H9 (cell line): Measurements from ENCODE around the gene OR4E1. TPM values are rescaled to one million over a fixed set of nuclear protein-coding genes. Genes with fewer than 3 reads are reported as not detected.

ENCODE experiments used
- DNase-seq: peaks from one replicate; pipeline ENCODE4 v3.0.0-alpha.2; 2017
- H2AFZ ChIP-seq: one replicate; pipeline ENCODE4 v1.6.1; 2013; ENCODE audit warnings: mild to moderate bottlenecking, low read length, control low read depth, moderate library complexity
- H2AK5ac ChIP-seq: 2 replicates; pipeline ENCODE4 v1.6.1; 2013; ENCODE audit warnings: low read length, control low read depth, mixed read lengths; ENCODE audit not compliant: insufficient read length
- H2BK120ac ChIP-seq: one replicate; pipeline ENCODE4 v1.6.1; 2013; ENCODE audit warnings: low read depth, mild to moderate bottlenecking, low read length, control low read depth, inconsistent platforms; ENCODE audit not compliant: poor library complexity, severe bottlenecking
- H2BK12ac ChIP-seq: 2 replicates; pipeline ENCODE4 v1.6.1; 2013; ENCODE audit warnings: low read length, control low read depth, mixed read lengths, low read depth; ENCODE audit not compliant: insufficient read length
- H2BK15ac ChIP-seq: 2 replicates; pipeline ENCODE4 v1.6.1; 2013; ENCODE audit warnings: low read depth, low read length, control low read depth
- H2BK20ac ChIP-seq: one replicate; pipeline ENCODE4 v1.6.1; 2013; ENCODE audit warnings: low read depth, mild to moderate bottlenecking, low read length, control low read depth, inconsistent platforms; ENCODE audit not compliant: poor library complexity, severe bottlenecking
- H2BK5ac ChIP-seq: 2 replicates; pipeline ENCODE4 v1.6.1; 2013; ENCODE audit warnings: low read length, control low read depth, mixed read lengths; ENCODE audit not compliant: insufficient read length
- H3K14ac ChIP-seq: 2 replicates; pipeline ENCODE4 v1.6.1; 2013; ENCODE audit warnings: low read length, control low read depth; ENCODE audit not compliant: insufficient read depth
- H3K18ac ChIP-seq: 2 replicates; pipeline ENCODE4 v1.6.1; 2013; ENCODE audit warnings: low read depth, mild to moderate bottlenecking, mixed read lengths, low read length, control low read depth; ENCODE audit not compliant: insufficient read length
- H3K23ac ChIP-seq: 2 replicates; pipeline ENCODE4 v1.6.1; 2013; ENCODE audit warnings: low read length, control low read depth, mixed read lengths, low read depth; ENCODE audit not compliant: insufficient read length
- H3K23me2 ChIP-seq: 2 replicates; pipeline ENCODE4 v1.6.1; 2013; ENCODE audit warnings: low read depth, mild to moderate bottlenecking, mixed read lengths, low read length, control low read depth; ENCODE audit not compliant: insufficient read length, poor library complexity, severe bottlenecking
- H3K27ac ChIP-seq: 2 replicates; pipeline ENCODE4 v1.5.1; 2013; ENCODE audit warnings: low read length, control low read depth, mixed read lengths, low read depth; ENCODE audit not compliant: insufficient read length
- H3K27me3 ChIP-seq: 2 replicates; pipeline ENCODE4 v1.6.1; 2013; ENCODE audit warnings: low read length, control low read depth, inconsistent platforms; ENCODE audit not compliant: insufficient read depth
- H3K4ac ChIP-seq: 2 replicates; pipeline ENCODE4 v1.6.1; 2013; ENCODE audit warnings: low read depth, mild to moderate bottlenecking, control low read depth, inconsistent platforms, low read length, moderate library complexity
- H3K4me1 ChIP-seq: 2 replicates; pipeline ENCODE4 v1.6.1; 2013; ENCODE audit warnings: low read length, control low read depth, inconsistent platforms; ENCODE audit not compliant: insufficient read depth
- H3K4me2 ChIP-seq: 2 replicates; pipeline ENCODE4 v1.6.1; 2013; ENCODE audit warnings: low read length, control low read depth, mixed read lengths; ENCODE audit not compliant: insufficient read length, insufficient read depth
- H3K56ac ChIP-seq: 2 replicates; pipeline ENCODE4 v1.6.1; 2013; ENCODE audit warnings: low read depth, mild to moderate bottlenecking, mixed read lengths, low read length, control low read depth; ENCODE audit not compliant: insufficient read length
- H3K79me1 ChIP-seq: 2 replicates; pipeline ENCODE4 v1.6.1; 2013; ENCODE audit warnings: low read depth, mild to moderate bottlenecking, moderate library complexity, low read length, control low read depth, inconsistent platforms; ENCODE audit not compliant: insufficient read depth, poor library complexity, severe bottlenecking
- H3K79me2 ChIP-seq: 2 replicates; pipeline ENCODE4 v1.6.1; 2013; ENCODE audit warnings: low read length, control low read depth, inconsistent platforms; ENCODE audit not compliant: insufficient read depth
- H3K9ac ChIP-seq: 2 replicates; pipeline ENCODE4 v1.6.1; 2013; ENCODE audit warnings: low read length, control low read depth, mixed read lengths; ENCODE audit not compliant: insufficient read length; ENCODE audit errors: extremely low read depth
- H3K9me3 ChIP-seq: one replicate; pipeline ENCODE4 v1.6.1; 2013; ENCODE audit warnings: low read depth, low read length, inconsistent platforms; ENCODE audit not compliant: control insufficient read depth
- H3T11ph ChIP-seq: one replicate; pipeline ENCODE4 v1.6.1; 2013; ENCODE audit warnings: mild to moderate bottlenecking, low read length, control low read depth, inconsistent platforms
- H4K20me1 ChIP-seq: one replicate; pipeline ENCODE4 v1.6.1; 2013; ENCODE audit not compliant: control insufficient read depth, insufficient read length, insufficient read depth
- H4K5ac ChIP-seq: 2 replicates; pipeline ENCODE4 v1.6.1; 2013; ENCODE audit warnings: low read depth, mild to moderate bottlenecking, mixed read lengths, low read length, control low read depth; ENCODE audit not compliant: insufficient read length
- H4K8ac ChIP-seq: replicated peaks from 2 replicates; pipeline ENCODE4 v1.6.1; 2013; ENCODE audit warnings: low read length, control low read depth, mixed read lengths, low read depth; ENCODE audit not compliant: insufficient read length
- H4K91ac ChIP-seq: 2 replicates; pipeline ENCODE4 v1.6.1; 2013; ENCODE audit warnings: low read depth, mild to moderate bottlenecking, moderate library complexity, mixed read lengths, low read length, control low read depth; ENCODE audit not compliant: insufficient read length
- H3K27ac Mint-ChIP-seq, 3 experiments: 2 replicates in 2 of 3; 3 replicates in 1 of 3; pipeline ENCODE4 v1.8.0; 2020 to 2021; ENCODE audit warnings: mixed read lengths in 3 of 3, mild to moderate bottlenecking in 1 of 3, moderate library complexity in 1 of 3
- H3K27me3 Mint-ChIP-seq: 2 replicates; pipeline ENCODE4 v1.8.0; 2021; ENCODE audit warnings: low read depth, mild to moderate bottlenecking, moderate library complexity, mixed read lengths
- H3K36me3 Mint-ChIP-seq, 3 experiments: 2 replicates in 2 of 3; 3 replicates in 1 of 3; pipeline ENCODE4 v1.8.0; 2020 to 2021; ENCODE audit warnings: low read depth in 3 of 3, mixed read lengths in 3 of 3; ENCODE audit not compliant: insufficient read depth in 1 of 3
- H3K4me1 Mint-ChIP-seq, 2 experiments: 2 replicates each; pipeline ENCODE4 v1.8.0; 2020; ENCODE audit warnings: mixed read lengths in 2 of 2
- H3K4me3 Mint-ChIP-seq, 2 experiments: 2 replicates in 1 of 2; 3 replicates in 1 of 2; pipeline ENCODE4 v1.8.0; 2020 to 2021; ENCODE audit warnings: mild to moderate bottlenecking in 2 of 2, mixed read lengths in 2 of 2, moderate library complexity in 1 of 2
- H3K9me3 Mint-ChIP-seq, 2 experiments: 2 replicates in 1 of 2; 3 replicates in 1 of 2; pipeline ENCODE4 v1.8.0; 2020; ENCODE audit warnings: mild to moderate bottlenecking in 2 of 2, mixed read lengths in 2 of 2, moderate library complexity in 1 of 2
- WGBS: extraction: QIAGEN DNeasy Blood & Tissue Kit; methylation state at CpG from one replicate; pipeline ENCODE4 v1.1.7; 2013; ENCODE audit warnings: missing lambda C conversion rate, low lambda C conversion rate, mixed read lengths; ENCODE audit not compliant: insufficient read length; ENCODE audit errors: extremely low coverage; 5-methylcytosine and 5-hydroxymethylcytosine counted together
- total RNA-seq: library from RNA; stranded (reverse); gene quantifications from 2 replicates; pipeline ENCODE4 v1.2.1, GENCODE V29; 2021
- TF ChIP-seq, protein P1 (sequence below): fragments of 200-600 bp; sonication (generic); conservative IDR thresholded peaks from 3 replicates; pipeline ENCODE4 v1.8.0; 2021; ENCODE audit warnings: antibody characterized with exemption, mild to moderate bottlenecking

OR4E1 gene
- total RNA-seq, 1 experiment from 2014 or later, result not detected

GRCh38 chr14:21671371-21671770 is 2.2 kb downstream of the OR4E1 start:
- H3K27ac Mint-ChIP-seq, result no peak overlapping the region
- Histone ChIP-seq H3K23ac (no peak overlapping the region), H3T11ph (no peak overlapping the region), H3K9ac (no peak overlapping the region), H3K23me2 (no peaks in the 10 kb centered on the region), H3K79me2 (no peaks in the 10 kb centered on the region), H3K4me2 (no peak overlapping the region), H4K8ac (no peak overlapping the region), H2BK20ac (no peak overlapping the region), H3K56ac (no peak overlapping the region), H3K79me1 (no peaks in the 10 kb centered on the region), H2BK12ac (no peak overlapping the region), H2BK120ac (no peak overlapping the region), H4K20me1 (no peaks in the 10 kb centered on the region), H3K4me1 (no peaks in the 10 kb centered on the region), H4K5ac (no peak overlapping the region), H3K27me3 (no peaks in the 10 kb centered on the region), H3K14ac (no peak overlapping the region), H2AK5ac (no peak overlapping the region), H3K18ac (no peak overlapping the region), H4K91ac (no peak overlapping the region), H3K4ac (no peak overlapping the region), H3K27ac (no peak overlapping the region), H2AFZ (no peak overlapping the region), H2BK15ac (no peak overlapping the region), H3K9me3 (no peaks in the 10 kb centered on the region), H2BK5ac (no peak overlapping the region)
- no CpG with 5 or more reads among the region's 2 CpGs for WGBS
- peaks cover 5 to 13% of the 10 kb centered on the region in 2 experiments; a peak in 4 of 5 replicates for H3K9me3 Mint-ChIP-seq
- no peaks in the 10 kb centered on the region for H3K4me1 Mint-ChIP-seq
- H3K4me3 Mint-ChIP-seq, result no peak overlapping the region
- TF ChIP-seq, protein P1, sequence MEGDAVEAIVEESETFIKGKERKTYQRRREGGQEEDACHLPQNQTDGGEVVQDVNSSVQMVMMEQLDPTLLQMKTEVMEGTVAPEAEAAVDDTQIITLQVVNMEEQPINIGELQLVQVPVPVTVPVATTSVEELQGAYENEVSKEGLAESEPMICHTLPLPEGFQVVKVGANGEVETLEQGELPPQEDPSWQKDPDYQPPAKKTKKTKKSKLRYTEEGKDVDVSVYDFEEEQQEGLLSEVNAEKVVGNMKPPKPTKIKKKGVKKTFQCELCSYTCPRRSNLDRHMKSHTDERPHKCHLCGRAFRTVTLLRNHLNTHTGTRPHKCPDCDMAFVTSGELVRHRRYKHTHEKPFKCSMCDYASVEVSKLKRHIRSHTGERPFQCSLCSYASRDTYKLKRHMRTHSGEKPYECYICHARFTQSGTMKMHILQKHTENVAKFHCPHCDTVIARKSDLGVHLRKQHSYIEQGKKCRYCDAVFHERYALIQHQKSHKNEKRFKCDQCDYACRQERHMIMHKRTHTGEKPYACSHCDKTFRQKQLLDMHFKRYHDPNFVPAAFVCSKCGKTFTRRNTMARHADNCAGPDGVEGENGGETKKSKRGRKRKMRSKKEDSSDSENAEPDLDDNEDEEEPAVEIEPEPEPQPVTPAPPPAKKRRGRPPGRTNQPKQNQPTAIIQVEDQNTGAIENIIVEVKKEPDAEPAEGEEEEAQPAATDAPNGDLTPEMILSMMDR, result no peak
- H3K36me3 Mint-ChIP-seq, result no peaks in the 10 kb centered on the region
- peaks cover 6% of the 10 kb centered on the region for H3K27me3 Mint-ChIP-seq
- DNase-seq, result no peak
